Keratinocyte (primary cell): ENCODE results near the gene ITIH2. TPM values are rescaled to one million over a fixed set of nuclear protein-coding genes. Genes with fewer than 3 reads are reported as not detected.

Source experiments
- DNase-seq: peaks from one replicate; pipeline ENCODE4 v3.0.0-alpha.2; 2011; ENCODE audit warnings: low read depth, missing footprints, low spot score
- FAIRE-seq: peaks from 2 replicates; lab custom pipeline; 2011; peaks lifted over from hg19 to GRCh38; lab: Jason Lieb, UNC
- H2AFZ ChIP-seq: 2 replicates; pipeline ENCODE4 v1.6.0; 2012; ENCODE audit warnings: low read length, control low read depth, inconsistent platforms; ENCODE audit not compliant: control insufficient read depth
- H3K27ac ChIP-seq: 2 replicates; pipeline ENCODE4 v1.5.1; 2011; ENCODE audit warnings: low read length; ENCODE audit not compliant: control insufficient read depth, insufficient read depth
- H3K27me3 ChIP-seq: 3 replicates; pipeline ENCODE4 v1.6.0; 2011; ENCODE audit warnings: low read length; ENCODE audit not compliant: control insufficient read depth, insufficient read depth; ENCODE audit errors: extremely low read depth
- H3K36me3 ChIP-seq, 2 experiments: 2 replicates in 1 of 2; 3 replicates in 1 of 2; pipeline ENCODE4 v1.5.1; 2011; ENCODE audit warnings: low read length in 2 of 2, mild to moderate bottlenecking in 1 of 2; ENCODE audit not compliant: control insufficient read depth in 2 of 2, insufficient read depth in 2 of 2; ENCODE audit errors: extremely low read depth in 1 of 2
- H3K4me1 ChIP-seq: 3 replicates; pipeline ENCODE4 v1.5.1; 2011; ENCODE audit warnings: low read length; ENCODE audit not compliant: control insufficient read depth, insufficient read depth; ENCODE audit errors: extremely low read depth
- H3K4me2 ChIP-seq: 3 replicates; pipeline ENCODE4 v1.6.0; 2011; ENCODE audit warnings: low read depth, low read length; ENCODE audit not compliant: control insufficient read depth, insufficient read depth; ENCODE audit errors: extremely low read depth
- H3K4me3 ChIP-seq, 3 experiments: fragments of 200-600 bp in 1 of 3; sonication (generic) in 1 of 3; 2 replicates in 2 of 3; 3 replicates in 1 of 3; pipeline ENCODE4 v1.5.1; 2011 to 2016; ENCODE audit warnings: low read length in 3 of 3, mild to moderate bottlenecking in 3 of 3, control low read depth in 2 of 3, inconsistent platforms in 1 of 3, low read depth in 1 of 3, mixed read lengths in 1 of 3, mixed run types in 1 of 3, moderate library complexity in 1 of 3; ENCODE audit not compliant: control insufficient read depth in 2 of 3, insufficient read depth in 2 of 3; ENCODE audit errors: extremely low read depth in 1 of 3
- H3K79me2 ChIP-seq: 2 replicates; pipeline ENCODE4 v1.6.0; 2012; ENCODE audit warnings: low read length; ENCODE audit not compliant: control insufficient read depth, insufficient read depth
- H3K9ac ChIP-seq: 3 replicates; pipeline ENCODE4 v1.6.0; 2011; ENCODE audit warnings: low read length; ENCODE audit not compliant: control insufficient read depth, insufficient read depth; ENCODE audit errors: extremely low read depth
- H3K9me1 ChIP-seq: 3 replicates; pipeline ENCODE4 v1.6.0; 2011; ENCODE audit warnings: low read length; ENCODE audit not compliant: control insufficient read depth, insufficient read depth; ENCODE audit errors: extremely low read depth
- H3K9me3 ChIP-seq: 2 replicates; pipeline ENCODE4 v1.5.1; 2012; ENCODE audit warnings: low read depth, low read length; ENCODE audit not compliant: control insufficient read depth
- H4K20me1 ChIP-seq: 3 replicates; pipeline ENCODE4 v1.6.0; 2011; ENCODE audit warnings: low read length; ENCODE audit not compliant: control insufficient read depth, insufficient read depth; ENCODE audit errors: extremely low read depth
- EZH2 ChIP-seq: IDR thresholded peaks from one replicate; pipeline ENCODE4 v1.6.1; 2012; ENCODE audit warnings: inconsistent platforms, mild to moderate bottlenecking, low read length, moderate library complexity
- dilution Hi-C: fragments of 300-500 bp; cut with MboI; formaldehyde crosslinking; loops from one replicate; pipeline ENCODE4 v1.7.0; 2020; ENCODE audit warnings: low sequenced_read_pairs; ENCODE audit not compliant: extremely low pct_ligation_motif_present
- polyA plus RNA-seq, 5 experiments: library from polyadenylated mRNA; depleted of rRNA in 3 of 5; stranded (reverse) in 3 of 5; stranded (forward) in 1 of 5; unstranded in 1 of 5; fragments of >200 nt; gene quantifications; 1 replicate in 1 of 5; 2 replicates in 3 of 5; 3 replicates in 1 of 5; pipeline versions ENCODE4 v1.2.1 to v1.2.3, GENCODE V29; 2011 to 2012; ENCODE audit warnings: missing spikeins in 2 of 5, low read depth in 1 of 5, low replicate concordance in 1 of 5
- TF ChIP-seq, protein P1 (sequence below), 3 experiments: IDR thresholded peaks in 1 of 3; conservative IDR thresholded peaks in 1 of 3; optimal IDR thresholded peaks in 1 of 3; 2 replicates in 2 of 3; 3 replicates in 1 of 3; pipeline versions ENCODE3 to v1.5.1; 2011; ENCODE audit warnings: low read length in 3 of 3, mild to moderate bottlenecking in 3 of 3, moderate library complexity in 2 of 3, control low read depth in 1 of 3, inconsistent platforms in 1 of 3; ENCODE audit not compliant: insufficient read depth in 2 of 3; ENCODE audit errors: extremely low read depth in 1 of 3

ITIH2 gene
- polyA plus RNA-seq, 1 donor (not counting 4 experiments of a cell fraction or from before 2014, with no cell fraction given), result not detected

DNA sequence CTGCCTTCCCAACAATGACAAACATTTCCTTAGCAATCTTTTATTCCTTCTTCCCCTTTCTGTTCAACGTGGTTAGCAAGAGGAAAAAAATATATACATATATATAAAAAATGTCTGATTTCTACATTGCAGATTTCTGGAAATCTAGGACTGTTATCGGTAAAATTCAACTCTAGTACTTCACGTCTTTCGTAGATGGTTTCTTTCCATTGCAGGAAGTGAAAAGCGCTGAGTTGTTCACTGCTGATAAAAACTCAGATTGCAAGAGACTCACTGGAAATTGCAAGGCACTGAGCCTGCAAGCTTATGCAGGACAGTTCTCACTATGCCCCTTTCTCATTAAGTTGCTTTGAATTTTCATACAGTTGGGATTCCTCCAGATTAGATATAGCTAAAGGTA lies 60.8 kb downstream of the ITIH2 start:
- Histone ChIP-seq H3K36me3 (peaks cover 7 to 10% of the 10 kb centered on the region in 2 experiments), H3K27ac (no peak overlapping the region), H3K9ac (no peak overlapping the region), H3K4me2 (no peak overlapping the region), H3K9me3 (no peaks in the 10 kb centered on the region), H3K4me3 (no peak overlapping the region), H3K9me1 (no peaks in the 10 kb centered on the region), H3K4me1 (no peaks in the 10 kb centered on the region), H3K27me3 (no peaks in the 10 kb centered on the region), H3K79me2 (no peaks in the 10 kb centered on the region), H4K20me1 (no peaks in the 10 kb centered on the region), H2AFZ (no peak overlapping the region)
- DNase-seq (no peak), FAIRE-seq (no peak)
- dilution Hi-C loops, result no loop called here
- no peak for TF ChIP-seq EZH2
- TF ChIP-seq, protein P1, sequence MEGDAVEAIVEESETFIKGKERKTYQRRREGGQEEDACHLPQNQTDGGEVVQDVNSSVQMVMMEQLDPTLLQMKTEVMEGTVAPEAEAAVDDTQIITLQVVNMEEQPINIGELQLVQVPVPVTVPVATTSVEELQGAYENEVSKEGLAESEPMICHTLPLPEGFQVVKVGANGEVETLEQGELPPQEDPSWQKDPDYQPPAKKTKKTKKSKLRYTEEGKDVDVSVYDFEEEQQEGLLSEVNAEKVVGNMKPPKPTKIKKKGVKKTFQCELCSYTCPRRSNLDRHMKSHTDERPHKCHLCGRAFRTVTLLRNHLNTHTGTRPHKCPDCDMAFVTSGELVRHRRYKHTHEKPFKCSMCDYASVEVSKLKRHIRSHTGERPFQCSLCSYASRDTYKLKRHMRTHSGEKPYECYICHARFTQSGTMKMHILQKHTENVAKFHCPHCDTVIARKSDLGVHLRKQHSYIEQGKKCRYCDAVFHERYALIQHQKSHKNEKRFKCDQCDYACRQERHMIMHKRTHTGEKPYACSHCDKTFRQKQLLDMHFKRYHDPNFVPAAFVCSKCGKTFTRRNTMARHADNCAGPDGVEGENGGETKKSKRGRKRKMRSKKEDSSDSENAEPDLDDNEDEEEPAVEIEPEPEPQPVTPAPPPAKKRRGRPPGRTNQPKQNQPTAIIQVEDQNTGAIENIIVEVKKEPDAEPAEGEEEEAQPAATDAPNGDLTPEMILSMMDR (optimal IDR thresholded peaks at IDR 0.05 in 1 of 3, IDR thresholded peaks at IDR 0.05 in 1 of 3, conservative IDR thresholded peaks at IDR 0.05 in 1 of 3; ENCODE audit: extremely low read depth in 1 of 3, insufficient read depth in 2 of 3, low read length in 3 of 3), result no peak

DNA sequence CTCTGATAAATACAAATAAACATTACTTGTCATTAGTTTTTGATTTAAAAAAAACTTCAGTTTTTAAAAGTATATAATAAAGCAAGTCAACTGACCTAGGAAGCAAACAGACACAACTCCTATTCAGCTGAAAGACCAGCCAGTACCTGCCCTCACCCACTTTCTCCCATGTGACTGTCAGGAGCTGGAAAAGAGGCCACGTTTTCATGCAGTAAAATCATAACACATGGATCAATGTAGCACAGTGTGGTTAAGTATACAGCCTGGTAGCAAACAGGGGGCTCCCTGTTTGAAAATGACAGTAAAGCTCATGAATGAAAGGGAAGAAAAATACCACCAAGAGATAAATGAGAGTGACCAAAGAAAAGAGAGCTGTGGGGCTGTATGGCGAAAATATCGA lies 63.1 kb downstream of the ITIH2 start:
- Histone ChIP-seq H3K79me2 (no peaks in the 10 kb centered on the region), H3K9me3 (no peaks in the 10 kb centered on the region), H2AFZ (no peak overlapping the region), H3K9me1 (no peaks in the 10 kb centered on the region), H3K4me3 (no peak overlapping the region), H3K27ac (no peak overlapping the region), H3K4me2 (no peak overlapping the region), H3K27me3 (no peaks in the 10 kb centered on the region), H4K20me1 (no peaks in the 10 kb centered on the region), H3K36me3 (peaks cover 6 to 13% of the 10 kb centered on the region in 2 experiments), H3K4me1 (no peaks in the 10 kb centered on the region), H3K9ac (no peak overlapping the region)
- TF ChIP-seq EZH2, result no peak
- TF ChIP-seq, protein P1 (optimal IDR thresholded peaks at IDR 0.05 in 1 of 3, IDR thresholded peaks at IDR 0.05 in 1 of 3, conservative IDR thresholded peaks at IDR 0.05 in 1 of 3; ENCODE audit: extremely low read depth in 1 of 3, insufficient read depth in 2 of 3, low read length in 3 of 3), result no peak
- FAIRE-seq, result no peak
- DNase-seq, result no peak
- dilution Hi-C loops, result no loop called here
